ENCODE measurements around the gene ZFP90.
"Not testable (repeated sequence)": the region's sequence is repeated elsewhere in the genome, so short reads cannot be mapped to it uniquely, and the experiment has no call there.

The ZFP90 gene

DNA sequence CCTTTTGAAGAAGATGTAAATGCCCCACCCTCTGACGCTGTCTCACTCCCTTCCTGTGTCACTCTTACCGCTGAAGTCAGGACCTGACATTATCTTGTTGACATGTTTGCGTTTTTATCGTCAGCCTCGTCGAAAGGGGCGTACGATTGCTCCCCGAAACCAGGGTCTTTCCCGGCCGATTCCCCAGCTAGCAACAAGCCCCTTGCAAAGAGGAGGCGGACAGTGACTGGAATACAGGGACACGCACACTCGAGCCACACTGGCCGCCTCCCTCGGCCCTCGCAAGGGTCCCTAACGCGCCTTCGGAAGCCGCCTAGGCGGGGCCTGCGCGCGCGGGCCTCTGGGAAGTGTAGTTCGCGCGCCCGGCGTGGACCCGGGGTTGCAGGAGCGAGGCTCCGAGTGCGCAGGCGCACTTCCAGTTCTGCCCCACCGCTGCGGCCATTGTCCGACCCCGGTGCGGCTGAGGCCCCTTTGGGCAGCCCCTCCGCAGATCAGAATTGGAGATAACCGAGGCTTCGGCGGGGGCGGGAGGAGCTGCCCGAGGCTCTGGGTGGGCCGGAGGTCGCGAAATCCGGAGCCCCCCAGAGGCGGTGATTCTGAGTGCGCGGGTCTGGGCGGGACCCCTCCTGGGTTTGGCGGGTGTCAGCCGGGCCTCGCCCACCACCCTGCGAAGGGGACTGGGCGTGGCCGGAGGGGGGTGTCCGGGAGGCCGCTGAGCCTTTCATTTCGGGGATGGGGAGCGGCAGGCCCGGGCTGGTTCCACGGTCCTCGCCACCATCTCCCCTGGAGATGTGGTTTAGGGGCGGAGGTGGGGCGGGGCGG, at the start of gene ZFP90:
Gene ZFP90 (plus strand): TSS at position 412 of the 822 bp plus-strand sequence. CDS start 502 bp downstream, outside the sequence.
- in situ Hi-C loops (cut with MboI; ENCODE audit: low pct_unique_long_range_greater_than_20kb, low sequenced_read_pairs): no loop called here
- peak; percentile 82 for DNase-seq

DNA sequence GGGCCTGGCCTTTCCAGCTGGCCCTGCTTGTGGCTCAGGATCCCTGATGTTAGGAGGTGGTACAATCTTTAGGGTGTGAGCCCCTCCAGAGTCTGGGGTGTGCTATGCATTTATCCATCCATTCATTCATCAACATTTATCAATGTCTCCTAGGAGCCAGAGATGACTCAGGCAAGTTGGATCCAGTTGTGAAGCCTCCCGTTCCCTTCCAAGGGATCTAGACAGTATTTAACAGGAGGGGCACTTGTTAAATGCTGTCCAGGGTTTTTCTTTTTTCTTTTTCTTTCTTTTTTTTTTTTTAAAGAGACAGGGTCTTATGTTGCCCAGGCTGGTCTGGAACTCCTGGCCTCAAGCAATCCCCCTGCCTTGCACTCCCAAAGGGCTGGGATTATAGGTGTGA, 48.7 kb upstream of the ZFP90 start:
- no peak for DNase-seq
- in situ Hi-C loops (cut with MboI; ENCODE audit: low pct_unique_long_range_greater_than_20kb, low sequenced_read_pairs): no loop called here

DNA sequence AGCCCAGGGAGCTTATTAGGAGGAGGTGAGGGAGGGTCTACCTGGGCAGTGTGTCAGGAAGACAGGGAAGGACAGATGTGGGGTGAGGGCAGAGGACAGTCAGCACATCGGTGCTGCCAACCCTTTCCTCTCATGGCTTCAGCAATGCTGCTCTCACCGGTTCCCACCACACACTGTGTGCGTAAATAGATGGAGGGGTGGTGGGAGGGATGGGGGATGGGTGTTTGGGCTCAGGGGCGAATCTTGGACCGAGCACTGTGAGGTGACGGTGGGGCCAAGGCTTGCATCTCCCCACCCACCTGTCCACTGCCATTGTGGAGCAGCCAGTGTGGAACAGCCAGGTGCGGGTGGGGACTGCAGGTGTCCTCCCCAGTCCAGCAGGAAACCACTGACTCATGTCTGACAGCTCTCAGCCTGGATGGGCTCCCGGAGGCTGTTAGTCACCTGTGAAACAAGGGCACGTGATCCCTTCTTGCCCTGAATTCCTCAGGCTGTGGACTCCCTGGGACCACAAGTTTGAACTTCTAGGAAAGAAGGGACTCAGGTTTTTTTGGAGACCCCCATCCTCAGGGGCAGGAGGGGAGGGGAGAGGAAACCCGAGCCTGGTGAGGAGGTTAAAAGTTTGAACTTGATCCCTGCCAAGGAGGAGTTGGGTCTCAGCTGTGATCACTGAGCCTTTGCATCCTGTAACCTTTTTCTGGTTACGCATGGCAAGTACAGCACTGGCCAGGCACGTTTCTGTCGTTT, 48.1 kb upstream of the ZFP90 start:
- DNase-seq: no peak

DNA sequence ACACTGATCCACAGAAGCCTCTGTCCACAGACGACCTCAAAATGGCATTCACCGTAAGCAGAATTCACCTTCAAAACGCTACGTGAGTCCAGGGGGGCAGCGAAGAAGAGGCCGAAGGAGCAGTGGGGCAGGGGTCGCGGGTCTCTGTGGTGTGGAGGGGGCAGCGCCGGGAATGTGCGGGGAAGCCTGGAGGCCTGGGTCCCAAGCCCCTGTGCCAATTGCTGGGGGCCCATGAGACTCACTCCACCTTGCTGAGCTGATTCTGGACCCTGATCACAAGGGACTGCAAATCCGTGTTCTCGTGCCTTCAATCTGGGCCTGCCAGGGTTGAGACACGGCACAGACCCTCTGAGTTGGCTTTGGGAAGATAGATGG, 47.5 kb upstream of the ZFP90 start:
- in situ Hi-C loops (cut with MboI; ENCODE audit: low pct_unique_long_range_greater_than_20kb, low sequenced_read_pairs): no loop called here
- no peak for DNase-seq

More for the DNA sequence above, 48.1 kb upstream of the ZFP90 start:
- in situ Hi-C loops (cut with MboI; ENCODE audit: low pct_unique_long_range_greater_than_20kb, low sequenced_read_pairs): no loop called here

DNA sequence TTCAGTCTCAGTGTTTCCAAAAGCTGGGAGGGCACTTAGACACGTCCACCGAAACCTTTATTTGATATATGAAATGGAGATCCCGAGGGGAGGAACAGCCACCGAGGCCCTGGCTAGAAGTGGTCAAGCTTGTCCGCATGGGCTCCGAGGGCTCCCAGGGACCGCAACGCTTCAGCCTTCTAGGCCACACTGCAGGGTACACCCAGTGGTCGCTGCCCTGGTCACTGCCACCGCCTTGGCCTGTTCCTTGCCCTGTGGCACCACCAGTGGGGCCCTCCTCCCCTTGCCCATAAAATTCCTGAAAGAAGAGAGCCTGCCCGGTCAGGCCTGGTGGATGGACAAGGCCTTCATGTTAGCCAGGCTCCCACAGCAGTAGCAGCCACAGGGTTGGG, 46.9 kb upstream of the ZFP90 start:
- in situ Hi-C loops (cut with MboI; ENCODE audit: low pct_unique_long_range_greater_than_20kb, low sequenced_read_pairs): no loop called here
- DNase-seq: no peak

DNA sequence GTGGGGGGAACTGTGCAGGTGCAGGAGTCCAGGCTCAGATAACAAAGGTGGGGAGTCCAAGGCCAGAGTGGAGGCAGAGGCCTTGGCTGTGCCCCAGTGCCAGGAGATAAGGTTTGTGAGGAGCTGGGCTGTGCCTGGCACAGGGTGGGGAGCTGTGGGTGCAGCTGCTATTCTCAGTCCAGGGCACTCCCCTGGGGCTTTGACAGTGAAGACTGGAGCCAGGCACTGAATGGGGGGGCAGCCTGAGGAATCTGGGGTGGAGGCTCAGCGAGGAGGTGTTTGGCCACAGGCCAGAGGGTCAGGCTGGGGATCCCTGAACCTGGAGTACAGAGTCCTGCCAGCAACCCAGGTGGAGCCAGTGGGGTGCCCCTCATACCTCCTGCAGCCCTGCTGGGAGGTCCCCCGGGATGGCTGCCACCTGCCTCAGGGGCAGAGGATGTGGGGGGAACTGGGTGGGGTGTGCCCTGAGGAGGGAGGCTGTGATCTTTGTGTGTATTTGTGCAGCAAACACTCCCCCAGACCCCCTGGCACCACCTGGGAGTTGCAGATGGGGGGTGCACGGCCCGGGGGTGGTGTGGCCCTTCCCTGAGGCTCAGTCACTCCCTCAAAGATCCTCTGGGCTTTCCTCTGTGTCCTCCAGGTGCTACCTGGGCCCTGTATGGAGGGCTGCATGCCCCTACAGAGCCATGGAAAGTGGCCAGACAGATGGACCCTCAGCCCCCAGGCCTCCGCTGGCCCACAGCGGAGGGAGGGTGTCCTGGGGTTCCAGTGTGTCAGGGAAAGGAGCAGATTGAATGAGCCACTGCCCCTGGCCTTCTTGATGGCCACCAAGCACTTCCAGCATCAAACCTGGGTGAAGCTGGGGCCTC, 46.3 kb upstream of the ZFP90 start:
- in situ Hi-C loops (cut with MboI; ENCODE audit: low pct_unique_long_range_greater_than_20kb, low sequenced_read_pairs): no loop called here
- no peak for DNase-seq

DNA sequence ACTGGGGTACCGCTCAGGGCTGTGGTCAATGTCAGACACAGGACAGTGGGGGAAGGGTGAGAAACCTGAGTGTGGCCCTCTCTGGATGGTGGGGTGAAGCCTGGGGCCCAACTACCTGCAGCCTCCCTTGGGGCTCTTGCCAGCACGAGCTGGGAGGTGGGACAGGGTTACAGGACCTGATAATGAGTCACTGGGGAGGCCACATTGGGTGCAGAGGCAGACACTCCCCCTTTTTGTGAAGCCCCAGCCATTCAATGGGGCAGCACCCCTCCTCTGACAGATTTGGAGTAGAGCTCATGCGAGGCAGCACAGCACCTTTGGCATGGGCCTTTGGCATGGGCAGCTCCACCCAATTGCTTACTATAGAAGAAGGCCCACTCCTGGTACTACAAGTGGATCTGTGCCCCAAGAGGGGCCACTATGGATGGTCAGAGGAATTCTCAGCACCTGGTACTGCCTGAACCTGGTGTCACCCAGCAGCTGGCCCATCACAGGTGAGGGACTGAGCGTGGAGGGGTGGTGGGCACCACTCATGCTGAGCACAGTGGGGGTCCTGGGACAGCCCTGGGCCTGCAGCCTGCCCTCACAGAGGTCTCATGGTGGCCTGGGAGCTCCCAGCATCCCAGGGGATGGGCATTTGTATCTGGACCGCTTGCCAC, 45.5 kb upstream of the ZFP90 start:
- in situ Hi-C loops (cut with MboI; ENCODE audit: low pct_unique_long_range_greater_than_20kb, low sequenced_read_pairs): no loop called here
- DNase-seq: no peak

DNA sequence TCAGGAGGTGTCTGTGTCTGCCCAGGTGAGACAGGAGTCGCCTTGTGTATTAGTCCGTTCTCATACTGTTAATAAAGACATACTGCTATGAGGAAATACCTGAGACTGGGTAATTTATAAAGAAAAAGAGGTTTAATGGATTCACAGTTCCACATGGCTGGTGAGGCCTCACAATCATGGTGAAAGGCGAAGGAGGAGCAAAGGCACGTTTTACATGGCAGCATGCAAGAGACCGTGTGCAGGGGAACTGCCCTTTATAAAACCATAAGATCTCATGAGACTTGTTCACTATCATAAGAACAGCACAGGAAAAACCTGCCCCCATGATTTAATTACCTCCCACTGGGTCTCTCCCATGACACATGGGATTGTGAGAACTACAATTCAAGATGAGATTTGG, 44.8 kb upstream of the ZFP90 start:
- DNase-seq; in situ Hi-C loops (cut with MboI; ENCODE audit: low pct_unique_long_range_greater_than_20kb, low sequenced_read_pairs): not testable (repeated sequence)

DNA sequence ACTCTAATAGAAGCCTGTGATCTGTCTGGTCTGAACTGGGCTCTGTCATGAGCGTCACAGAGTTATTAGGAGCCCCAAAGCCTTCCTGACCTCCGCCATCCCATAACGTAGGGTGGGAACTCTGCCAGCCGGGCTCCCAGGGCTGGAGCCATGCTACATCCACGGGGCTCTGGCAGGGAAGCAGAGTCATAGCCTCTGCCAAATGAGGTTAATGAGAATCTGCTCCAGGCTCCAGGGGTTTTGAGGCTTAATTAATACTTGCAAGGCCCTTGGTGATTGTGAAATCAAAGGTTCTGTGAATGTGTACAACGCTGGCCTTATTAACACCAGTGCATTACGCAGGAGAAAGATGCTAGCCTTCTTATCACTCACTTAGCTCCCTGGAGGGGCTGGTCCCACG, 42.4 kb upstream of the ZFP90 start:
- in situ Hi-C loops (cut with MboI; ENCODE audit: low pct_unique_long_range_greater_than_20kb, low sequenced_read_pairs): no loop called here
- no peak for DNase-seq

DNA sequence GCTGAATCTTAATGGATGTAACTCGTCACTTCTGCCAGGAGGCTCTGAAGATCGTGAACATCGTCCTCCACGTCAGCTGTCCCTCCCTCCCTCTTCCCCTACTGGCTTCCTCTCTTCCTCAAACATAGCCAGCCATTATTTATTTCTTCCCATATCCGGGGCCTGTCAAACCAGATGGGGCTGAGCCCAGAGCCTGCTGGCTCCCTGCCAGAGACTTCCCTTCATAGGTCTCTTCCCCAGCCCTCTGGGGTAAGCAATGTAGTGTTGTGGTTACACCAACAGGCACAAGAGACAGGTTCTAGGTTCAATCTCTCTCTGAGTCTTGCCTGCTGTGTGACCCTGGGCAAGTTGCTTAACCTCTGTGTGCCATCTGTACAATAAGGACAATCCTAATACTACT, 40.1 kb upstream of the ZFP90 start:
- in situ Hi-C loops (cut with MboI; ENCODE audit: low pct_unique_long_range_greater_than_20kb, low sequenced_read_pairs): no loop called here
- peak; percentile 60 for DNase-seq

DNA sequence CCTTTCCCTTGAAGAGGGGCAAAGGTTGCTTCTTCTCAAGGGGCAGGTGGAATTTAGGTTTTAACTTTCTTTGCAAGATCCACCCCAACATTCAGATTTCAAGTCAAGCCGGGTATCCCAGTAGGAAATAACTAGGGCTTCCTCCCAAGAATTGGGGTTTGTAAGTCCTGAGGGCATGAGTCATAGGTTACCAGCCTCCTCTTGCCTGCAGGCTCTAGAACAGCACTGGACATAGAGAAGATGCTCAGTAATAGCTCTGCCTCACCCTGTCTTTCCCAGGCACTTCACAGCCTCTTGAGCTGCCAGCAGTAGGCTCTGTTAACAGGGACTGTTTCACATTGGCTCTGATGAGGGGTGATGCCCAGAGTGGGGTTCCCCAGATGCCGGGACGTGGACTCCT, 35.8 kb upstream of the ZFP90 start:
- in situ Hi-C loops (cut with MboI; ENCODE audit: low pct_unique_long_range_greater_than_20kb, low sequenced_read_pairs): no loop called here

DNA sequence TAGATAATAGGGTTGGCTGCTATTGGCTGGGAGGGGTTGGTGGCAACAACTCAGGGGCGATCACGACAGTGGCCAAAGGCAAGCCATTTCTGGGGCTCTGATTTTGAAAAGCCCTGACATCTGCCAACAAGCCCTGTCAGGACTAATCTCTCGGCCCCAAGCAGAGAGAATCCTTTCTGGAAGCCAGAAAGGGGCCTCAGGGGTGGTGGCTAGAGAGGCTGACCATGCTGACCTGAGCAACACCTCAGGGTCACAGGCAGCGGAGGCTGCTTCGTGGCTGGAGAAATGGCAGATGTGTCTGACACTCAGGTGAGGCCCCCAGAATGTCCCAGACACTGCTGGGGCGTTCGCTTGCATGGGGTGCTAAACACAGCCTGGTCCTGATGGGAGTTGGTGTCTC, 35.0 kb upstream of the ZFP90 start:
- DNase-seq: no peak
- in situ Hi-C loops (cut with MboI; ENCODE audit: low pct_unique_long_range_greater_than_20kb, low sequenced_read_pairs): no loop called here

More for the DNA sequence above, 35.8 kb upstream of the ZFP90 start:
- no peak for DNase-seq

DNA sequence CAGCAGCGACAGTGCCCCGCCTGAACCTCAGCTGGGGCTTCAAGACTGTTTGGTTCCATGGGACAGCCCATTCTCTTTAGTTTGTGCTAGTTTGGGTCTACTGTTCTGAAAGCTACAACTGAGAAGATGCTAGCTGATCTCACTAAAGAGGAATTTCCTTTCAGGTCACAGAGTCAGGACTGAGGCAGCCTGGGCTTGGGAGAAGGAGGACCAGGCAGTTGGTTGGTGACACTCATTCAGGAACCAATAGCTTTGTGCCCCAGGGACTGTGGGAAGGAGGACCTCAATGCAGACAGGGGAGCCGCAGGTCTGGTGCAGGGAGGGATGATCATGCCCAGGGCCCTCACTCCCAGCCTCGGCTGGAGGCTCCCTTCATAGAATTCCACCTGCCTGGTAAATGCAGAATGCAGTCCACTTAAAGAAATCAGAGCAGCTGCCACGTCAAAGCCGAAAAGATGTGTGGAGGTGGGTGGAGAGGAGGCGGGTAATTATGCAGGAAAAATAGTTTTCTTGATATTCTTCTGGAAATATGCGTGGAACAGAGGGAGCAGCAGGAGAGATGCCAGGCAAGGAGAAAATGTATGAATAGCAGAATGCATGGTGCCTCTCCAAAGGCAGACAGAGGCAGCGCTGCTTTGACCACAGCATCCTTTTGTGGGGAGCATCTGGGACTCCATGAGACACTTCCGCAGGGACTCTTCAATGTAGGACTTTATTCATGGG, 32.6 kb upstream of the ZFP90 start:
- in situ Hi-C loops (cut with MboI; ENCODE audit: low pct_unique_long_range_greater_than_20kb, low sequenced_read_pairs): no loop called here
- DNase-seq: no peak

DNA sequence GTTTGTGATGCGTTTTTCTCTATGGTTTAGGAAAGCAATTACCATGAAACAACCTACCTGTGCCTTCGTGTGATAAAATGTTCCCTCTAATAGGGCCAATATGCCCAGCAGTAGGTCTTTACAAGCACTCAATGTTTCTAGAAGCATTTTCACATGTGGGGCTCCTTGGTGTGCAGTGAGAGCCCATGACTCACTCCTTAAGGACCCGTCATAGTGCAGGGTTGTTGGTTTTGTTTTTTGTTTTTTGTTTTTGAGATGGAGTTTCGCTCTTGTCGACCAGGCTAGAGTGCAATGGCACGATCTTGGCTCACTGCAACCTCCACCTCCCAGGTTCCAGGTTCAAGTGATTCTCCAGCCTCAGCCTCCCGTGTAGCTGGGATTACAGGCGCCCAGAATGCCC, 31.1 kb upstream of the ZFP90 start:
- in situ Hi-C loops (cut with MboI; ENCODE audit: low pct_unique_long_range_greater_than_20kb, low sequenced_read_pairs): no loop called here
- DNase-seq: no peak

DNA sequence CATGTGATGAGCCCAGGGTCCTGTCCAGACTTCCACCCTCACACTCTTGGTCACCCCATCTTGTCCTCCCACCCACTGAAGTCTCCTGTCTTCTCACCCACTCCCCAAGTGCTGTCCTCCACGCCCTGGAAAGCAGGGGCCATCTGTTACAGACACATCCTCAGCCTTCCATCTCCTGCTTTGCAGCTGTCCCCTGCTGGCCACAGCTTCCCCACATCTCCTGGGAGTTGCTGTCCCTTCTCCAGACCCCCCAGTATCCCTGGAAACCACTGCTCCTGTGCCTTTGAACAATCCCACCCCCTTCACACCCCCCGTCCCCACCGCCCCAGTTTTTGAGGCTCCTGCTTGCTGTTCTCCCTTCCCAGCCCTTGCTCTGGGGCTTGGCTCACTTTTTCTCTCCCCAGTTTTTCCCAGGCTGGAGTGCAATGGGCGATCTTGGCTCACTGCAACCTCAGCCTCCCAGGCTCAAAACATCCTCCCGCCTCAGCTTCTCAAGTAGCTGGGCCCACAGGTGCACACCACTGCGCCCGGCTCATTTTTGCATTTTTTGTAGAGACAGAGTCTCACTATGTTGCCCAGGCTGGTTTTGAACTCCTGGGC, 30.4 kb upstream of the ZFP90 start:
- no peak for DNase-seq
- in situ Hi-C loops (cut with MboI; ENCODE audit: low pct_unique_long_range_greater_than_20kb, low sequenced_read_pairs): no loop called here

DNA sequence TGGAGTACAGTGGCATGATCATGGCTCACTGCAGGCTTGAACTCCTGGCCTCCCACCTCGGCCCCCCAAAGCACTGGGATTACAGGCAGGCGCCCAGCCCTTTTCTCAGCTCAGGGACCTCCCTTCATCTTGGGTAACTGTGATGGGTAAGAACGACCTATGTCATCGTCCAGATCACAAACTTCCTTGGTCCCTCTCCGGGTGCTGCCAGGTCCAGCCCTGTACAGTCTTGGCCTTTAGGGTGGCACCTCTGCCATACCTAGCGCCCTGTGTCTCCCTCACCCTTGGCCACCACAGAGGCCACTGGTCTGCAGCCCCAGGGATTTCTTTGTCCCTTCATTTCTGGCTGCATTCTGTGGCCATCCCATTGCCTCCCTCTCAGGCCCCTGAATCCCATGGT, 29.7 kb upstream of the ZFP90 start:
- in situ Hi-C loops (cut with MboI; ENCODE audit: low pct_unique_long_range_greater_than_20kb, low sequenced_read_pairs): no loop called here
- no peak for DNase-seq

DNA sequence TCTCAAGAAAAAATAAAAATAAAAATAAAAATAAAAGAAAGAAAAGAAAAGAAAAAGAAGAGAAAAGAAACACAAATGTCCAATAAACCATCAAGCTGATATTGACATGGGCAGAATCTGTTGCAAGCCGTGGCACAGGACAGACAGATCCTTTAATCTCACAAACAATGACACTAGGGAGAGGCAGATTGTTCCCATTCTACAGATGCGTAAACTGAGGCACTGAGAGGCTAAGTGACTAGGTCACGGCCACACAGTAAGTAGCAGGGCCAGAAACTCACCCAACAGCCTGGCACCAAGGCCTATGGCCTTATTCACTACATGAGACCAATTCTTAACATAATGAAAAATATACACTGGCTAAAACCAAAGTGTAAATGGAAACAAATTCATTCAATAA, 28.3 kb upstream of the ZFP90 start:
- DNase-seq: no peak
- in situ Hi-C loops (cut with MboI; ENCODE audit: low pct_unique_long_range_greater_than_20kb, low sequenced_read_pairs): no loop called here

DNA sequence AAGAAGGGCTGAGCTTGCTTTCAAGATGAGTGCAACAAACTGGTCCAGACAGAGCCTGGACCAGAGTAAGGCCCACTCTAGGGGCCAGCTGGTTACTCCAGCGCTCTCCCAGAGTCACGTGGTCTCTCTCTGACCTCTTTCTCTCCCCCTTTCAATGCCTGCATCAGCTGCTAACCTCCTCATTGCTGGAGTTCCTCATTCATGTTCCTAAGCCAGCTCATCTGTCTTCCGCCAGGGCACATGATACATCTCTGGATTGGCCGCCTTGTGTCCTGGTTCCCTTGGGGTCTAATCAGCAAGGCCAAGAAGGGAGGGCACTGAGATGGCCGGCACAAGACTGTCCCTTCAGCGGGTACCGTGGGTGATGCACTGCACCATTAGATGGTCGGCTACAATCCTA, 26.9 kb upstream of the ZFP90 start:
- peak; percentile 38 for DNase-seq
- in situ Hi-C loops (cut with MboI; ENCODE audit: low pct_unique_long_range_greater_than_20kb, low sequenced_read_pairs): no loop called here

All from KBM-7 (cell line).